ENCODE results near the gene MACIR. TPM values are rescaled to one million over a fixed set of nuclear protein-coding genes. Genes with fewer than 3 reads are reported as not detected.

The MACIR gene
- total and polyA plus RNA-seq, 2 donors (not counting 1 experiment from before 2014, with no cell fraction given): 3.5 to 7.3 TPM

GRCh38 chr5:103254921-103255320 is 3.6 kb upstream of the MACIR start:
- Histone ChIP-seq H2AFZ (ENCODE audit: low read length) (no peak overlapping the region), H3K27ac (ENCODE audit: insufficient read depth, low read length) (no peak overlapping the region), H3K4me1 (ENCODE audit: control insufficient read depth, extremely low read depth, insufficient read depth, low read length) (no peaks in the 10 kb centered on the region), H4K20me1 (ENCODE audit: control insufficient read depth, extremely low read depth, insufficient read depth, low read length) (no peaks in the 10 kb centered on the region), H3K9ac (ENCODE audit: insufficient read depth, low read length) (no peak overlapping the region), H3K27me3 (ENCODE audit: control insufficient read depth, insufficient read depth, low read length) (no peaks in the 10 kb centered on the region), H3K4me2 (ENCODE audit: extremely low read depth, insufficient read depth, low read length) (no peak overlapping the region), H3K9me3 (ENCODE audit: control insufficient read depth, insufficient read depth, low read depth, low read length) (no peaks in the 10 kb centered on the region), H3K4me3 (replicated peaks in 1 of 4; ENCODE audit: control extremely low read depth in 1 of 4, insufficient read depth in 1 of 4, low read depth in 3 of 4, low read length in 4 of 4) (no peak overlapping the region), H3K36me3 (ENCODE audit: control insufficient read depth, insufficient read depth, low read length) (no peaks in the 10 kb centered on the region), H3K79me2 (ENCODE audit: control insufficient read depth, insufficient read depth, low read length) (peaks cover 9% of the 10 kb centered on the region)
- no peak for DNase-seq (ENCODE audit: low read depth in 2 of 2)
- TF ChIP-seq EZH2 (IDR thresholded peaks at IDR 0.05; ENCODE audit: low read length, missing control alignments) (no peak), CTCF (conservative IDR thresholded peaks at IDR 0.05 in 1 of 2, IDR thresholded peaks at IDR 0.05 in 1 of 2; ENCODE audit: low read depth in 1 of 2, low read length in 2 of 2) (no peak)

- H3K4me3 ChIP-seq (replicated peaks in 1 of 4; ENCODE audit: control extremely low read depth in 1 of 4, insufficient read depth in 1 of 4, low read depth in 3 of 4, low read length in 4 of 4): no peak overlapping the region
- H3K27me3 ChIP-seq (ENCODE audit: control insufficient read depth, insufficient read depth, low read length): no peaks in the 10 kb centered on the region
- no peak overlapping the region for H3K27ac ChIP-seq (ENCODE audit: insufficient read depth, low read length)
- peaks cover 13% of the 10 kb centered on the region for H3K79me2 ChIP-seq (ENCODE audit: control insufficient read depth, insufficient read depth, low read length)
- DNase-seq (ENCODE audit: low read depth in 2 of 2): no peak
- TF ChIP-seq CTCF (conservative IDR thresholded peaks at IDR 0.05 in 1 of 2, IDR thresholded peaks at IDR 0.05 in 1 of 2; ENCODE audit: low read depth in 1 of 2, low read length in 2 of 2) (no peak), EZH2 (IDR thresholded peaks at IDR 0.05; ENCODE audit: low read length, missing control alignments) (no peak)
- no peaks in the 10 kb centered on the region for H3K4me1 ChIP-seq (ENCODE audit: control insufficient read depth, extremely low read depth, insufficient read depth, low read length)
- H3K4me2 ChIP-seq (ENCODE audit: extremely low read depth, insufficient read depth, low read length): no peak overlapping the region
- H3K9ac ChIP-seq (ENCODE audit: insufficient read depth, low read length): no peak overlapping the region
- no peaks in the 10 kb centered on the region for H3K36me3 ChIP-seq (ENCODE audit: control insufficient read depth, insufficient read depth, low read length)
- H4K20me1 ChIP-seq (ENCODE audit: control insufficient read depth, extremely low read depth, insufficient read depth, low read length): no peaks in the 10 kb centered on the region
- H2AFZ ChIP-seq (ENCODE audit: low read length): no peak overlapping the region
- H3K9me3 ChIP-seq (ENCODE audit: control insufficient read depth, insufficient read depth, low read depth, low read length): no peaks in the 10 kb centered on the region
Measured at GRCh38 chr5:103255691-103256090, 2.9 kb upstream of the MACIR start.

GRCh38 chr5:103256178-103256577 is 2.4 kb upstream of the MACIR start:
- H3K4me3 ChIP-seq (replicated peaks in 1 of 4; ENCODE audit: control extremely low read depth in 1 of 4, insufficient read depth in 1 of 4, low read depth in 3 of 4, low read length in 4 of 4): no peak overlapping the region
- no peaks in the 10 kb centered on the region for H3K36me3 ChIP-seq (ENCODE audit: control insufficient read depth, insufficient read depth, low read length)
- no peak overlapping the region for H3K4me2 ChIP-seq (ENCODE audit: extremely low read depth, insufficient read depth, low read length)
- no peak overlapping the region for H3K9ac ChIP-seq (ENCODE audit: insufficient read depth, low read length)
- TF ChIP-seq EZH2 (IDR thresholded peaks at IDR 0.05; ENCODE audit: low read length, missing control alignments) (no peak), CTCF (conservative IDR thresholded peaks at IDR 0.05 in 1 of 2, IDR thresholded peaks at IDR 0.05 in 1 of 2; ENCODE audit: low read depth in 1 of 2, low read length in 2 of 2) (peak in 1 of 2 donors; percentile 10)
- H3K27ac ChIP-seq (ENCODE audit: insufficient read depth, low read length): no peak overlapping the region
- no peaks in the 10 kb centered on the region for H3K27me3 ChIP-seq (ENCODE audit: control insufficient read depth, insufficient read depth, low read length)
- no peak overlapping the region for H2AFZ ChIP-seq (ENCODE audit: low read length)
- no peaks in the 10 kb centered on the region for H3K9me3 ChIP-seq (ENCODE audit: control insufficient read depth, insufficient read depth, low read depth, low read length)
- H3K79me2 ChIP-seq (ENCODE audit: control insufficient read depth, insufficient read depth, low read length): peaks cover 18% of the 10 kb centered on the region
- no peaks in the 10 kb centered on the region for H4K20me1 ChIP-seq (ENCODE audit: control insufficient read depth, extremely low read depth, insufficient read depth, low read length)
- no peak for DNase-seq (ENCODE audit: low read depth in 2 of 2)
- no peaks in the 10 kb centered on the region for H3K4me1 ChIP-seq (ENCODE audit: control insufficient read depth, extremely low read depth, insufficient read depth, low read length)

All from fibroblast of lung (primary cell).